GM23248 (cell line): ENCODE measurements around the gene CDX1.

ENCODE experiments used
- EZH2 ChIP-seq: fragments of 200-600 bp; sonication (generic); IDR thresholded peaks from 2 replicates; pipeline ENCODE4 v1.6.1; 2018; ENCODE audit warnings: antibody characterized with exemption, mild to moderate bottlenecking; ENCODE audit not compliant: insufficient read depth, poor library complexity, severe bottlenecking
- EZH2phosphoT487 ChIP-seq: fragments of 200-600 bp; sonication (generic); IDR thresholded peaks from 2 replicates; pipeline ENCODE4 v1.6.1; 2018; ENCODE audit warnings: antibody characterized with exemption, moderate library complexity, mild to moderate bottlenecking, low read depth; ENCODE audit not compliant: insufficient read depth

DNA sequence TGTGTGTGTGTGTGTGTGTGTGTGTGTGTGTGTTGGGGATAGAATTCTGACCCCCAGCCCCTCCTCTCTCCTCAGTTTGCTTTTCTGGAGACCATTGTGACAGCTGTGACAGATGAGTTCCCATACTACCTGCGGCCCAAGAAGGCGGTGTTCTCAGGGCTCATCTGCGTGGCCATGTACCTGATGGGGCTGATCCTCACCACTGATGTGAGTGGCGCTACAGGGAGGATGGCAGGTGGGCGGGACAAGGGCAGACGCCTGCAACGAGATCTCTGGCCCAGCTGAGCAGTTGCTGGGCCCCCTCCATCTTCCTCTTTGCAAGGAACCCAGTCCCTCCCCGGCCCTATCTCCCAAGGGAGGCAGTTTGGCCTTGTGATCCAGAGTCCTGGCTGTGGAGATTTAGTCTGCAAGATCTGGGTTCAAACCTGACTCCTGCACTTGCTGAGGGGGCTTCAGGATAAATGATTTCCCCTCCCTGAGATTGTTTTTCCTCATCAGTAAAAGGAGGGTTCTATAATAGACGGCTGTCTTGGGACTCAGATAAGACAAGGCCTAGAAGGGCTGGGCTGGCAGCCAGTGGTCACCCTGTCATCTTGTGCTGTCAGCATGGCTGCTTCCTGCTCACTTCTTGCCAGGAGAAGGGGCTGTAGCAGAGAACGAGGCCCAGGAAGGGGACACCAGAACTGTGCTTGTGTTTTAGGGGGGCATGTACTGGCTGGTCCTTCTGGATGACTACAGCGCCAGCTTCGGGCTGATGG is 37.4 kb downstream of the CDX1 start:
- no peak for TF ChIP-seq EZH2phosphoT487
- no peak for TF ChIP-seq EZH2
